Tibial artery (tissue), 4 donors: Measurements from ENCODE around the gene SPSB1.

Experiments
- DNase-seq, 2 donors: peaks; one replicate each; pipeline ENCODE4 v3.0.0-alpha.2; 2019
- H3K27ac ChIP-seq, 2 donors: fragments of 200-600 bp; sonication (generic) in 1 of 2; 1 replicate in 1 of 2; 2 replicates in 1 of 2; pipeline ENCODE4 v1.5.1; 2018 to 2019; ENCODE audit warnings: mild to moderate bottlenecking in 1 of 2
- H3K27me3 ChIP-seq, 2 donors: fragments of 200-600 bp; sonication (generic) in 1 of 2; one replicate each; pipeline versions ENCODE4 v1.5.1 to v1.6.0; 2016 to 2019
- H3K36me3 ChIP-seq, 3 donors: fragments of 200-600 bp; sonication (generic) in 2 of 3; one replicate each; pipeline ENCODE4 v1.5.1; 2016 to 2019; ENCODE audit warnings: mild to moderate bottlenecking in 2 of 3
- H3K4me1 ChIP-seq, 4 donors: fragments of 200-600 bp; sonication (generic) in 2 of 4; 1 replicate in 3 of 4; 2 replicates in 1 of 4; pipeline ENCODE4 v1.5.1; 2016 to 2019
- H3K4me3 ChIP-seq, 2 donors: fragments of 200-600 bp; sonication (generic) in 1 of 2; 1 replicate in 1 of 2; 2 replicates in 1 of 2; pipeline ENCODE4 v1.5.1; 2018 to 2019; ENCODE audit warnings: mild to moderate bottlenecking in 2 of 2
- H3K9me3 ChIP-seq, 3 donors: fragments of 200-600 bp; sonication (generic) in 1 of 3; one replicate each; pipeline ENCODE4 v1.5.1; 2016 to 2019
- CTCF ChIP-seq, 2 experiments: fragments of 200-600 bp in 1 of 2; fragments of 450-650 bp in 1 of 2; IDR thresholded peaks; one replicate each; pipeline ENCODE4 v1.5.1; 2017 to 2019; ENCODE audit warnings: antibody characterized with exemption in 2 of 2, mild to moderate bottlenecking in 1 of 2, moderate library complexity in 1 of 2
- intact Hi-C: fragments of 100-400 bp; cut with DNase I; formaldehyde crosslinking; loops from one replicate; pipeline ENCODE4 v1.15.0; 2023; ENCODE audit warnings: low total_unique reads

SPSB1 gene

GRCh38 chr1:9410737-9411297 lies 118.1 kb downstream of the SPSB1 start:
- no peak for TF ChIP-seq CTCF (IDR thresholded peaks at IDR 0.05)
- intact Hi-C loops, result no loop called here
- Histone ChIP-seq H3K9me3 (no peaks in the 10 kb centered on the region), H3K27ac (no peak overlapping the region), H3K4me1 (peaks cover 0 to 41% (median 32%) of the 10 kb centered on the region in 4 donors), H3K4me3 (no peak overlapping the region), H3K36me3 (no peaks in the 10 kb centered on the region), H3K27me3 (no peaks in the 10 kb centered on the region)
- DNase-seq, result no peak

- Histone ChIP-seq H3K27ac (peak overlapping the region; percentile 76 to 81), H3K9me3 (no peaks in the 10 kb centered on the region), H3K36me3 (no peaks in the 10 kb centered on the region), H3K4me1 (peaks cover 0 to 41% (median 32%) of the 10 kb centered on the region in 4 donors), H3K4me3 (peak overlapping the region in 1 of 2 donors; percentile 15), H3K27me3 (no peaks in the 10 kb centered on the region)
- intact Hi-C loops, result no loop called here
- TF ChIP-seq CTCF (IDR thresholded peaks at IDR 0.05), result no peak
- DNase-seq, result peak; percentile 73 to 91
Observed at GRCh38 chr1:9413071-9413876, 120.6 kb downstream of the SPSB1 start.

GRCh38 chr1:9413877-9414213 lies 121.2 kb downstream of the SPSB1 start:
- Histone ChIP-seq H3K9me3 (no peaks in the 10 kb centered on the region), H3K27ac (peak overlapping the region; percentile 76 to 81), H3K4me3 (peak overlapping the region in 1 of 2 donors; percentile 15), H3K36me3 (no peaks in the 10 kb centered on the region), H3K4me1 (peaks cover 0 to 41% (median 32%) of the 10 kb centered on the region in 4 donors), H3K27me3 (no peaks in the 10 kb centered on the region)
- intact Hi-C loops, result no loop called here
- DNase-seq, result no peak
- no peak for TF ChIP-seq CTCF (IDR thresholded peaks at IDR 0.05)

GRCh38 chr1:9416506-9416905 lies 123.8 kb downstream of the SPSB1 start:
- Histone ChIP-seq H3K9me3 (no peaks in the 10 kb centered on the region), H3K27ac (peak overlapping the region; percentile 76 to 81), H3K27me3 (no peaks in the 10 kb centered on the region), H3K4me1 (peaks cover 0 to 56% (median 37%) of the 10 kb centered on the region in 4 donors), H3K4me3 (no peak overlapping the region), H3K36me3 (no peaks in the 10 kb centered on the region)
- intact Hi-C loops, result no loop called here
- DNase-seq, result no peak
- no peak for TF ChIP-seq CTCF (IDR thresholded peaks at IDR 0.05)

GRCh38 chr1:9416918-9417500 lies 124.3 kb downstream of the SPSB1 start:
- H3K4me1 ChIP-seq, result peaks cover 0 to 51% (median 36%) of the 10 kb centered on the region in 4 donors
- TF ChIP-seq CTCF (IDR thresholded peaks at IDR 0.05), result no peak
- H3K27me3 ChIP-seq, result no peaks in the 10 kb centered on the region
- intact Hi-C loops, result no loop called here
- DNase-seq, result no peak
- H3K27ac ChIP-seq, result no peak overlapping the region
- H3K4me3 ChIP-seq, result no peak overlapping the region
- no peaks in the 10 kb centered on the region for H3K9me3 ChIP-seq
- H3K36me3 ChIP-seq, result no peaks in the 10 kb centered on the region
